Measurements from ENCODE around the gene MRPL42. TPM values are rescaled to one million over a fixed set of nuclear protein-coding genes. Genes with fewer than 3 reads are reported as not detected.
A peak's percentile ranks its signal among the peaks of the same experiment; 100 is the strongest.

The MRPL42 gene
- total RNA-seq, 3 donors from 2014 or later (not counting 1 experiment from before 2014, with no cell fraction given): 36.4 to 42.7 (median 37.1) TPM

GRCh38 chr12:93465841-93466240 is 1.5 kb upstream of the MRPL42 start:
- peaks cover 22 to 27% of the 10 kb centered on the region in 2 donors for H3K4me1 Mint-ChIP-seq
- no peaks in the 10 kb centered on the region for H3K27me3 ChIP-seq (ENCODE audit: control insufficient read depth, insufficient read depth, low read length)
- peaks cover 0 to 3% of the 10 kb centered on the region in 2 donors for H3K27me3 Mint-ChIP-seq (ENCODE audit: low read depth in 2 of 2)
- WGBS (ENCODE audit: insufficient coverage): 95% methylated on average over 5 of the region's 5 CpGs
- no peaks in the 10 kb centered on the region for H3K36me3 Mint-ChIP-seq
- intact Hi-C loops (cut with micrococcal nuclease): loop anchor here (2.0 kb wide), 1 partner anchor 211 kb away; the partner anchor contains the start of gene CRADD
- H3K36me3 ChIP-seq (ENCODE audit: control insufficient read depth, insufficient read depth, low read length): no peaks in the 10 kb centered on the region
- peak overlapping the region; percentile 38 for H3K4me3 Mint-ChIP-seq
- H3K9me3 Mint-ChIP-seq: no peaks in the 10 kb centered on the region
- H3K27ac Mint-ChIP-seq: peak overlapping the region in 1 of 2 donors; percentile 23
- no peak for TF ChIP-seq CTCF (IDR thresholded peaks at IDR 0.05)
- H3K4me3 ChIP-seq (ENCODE audit: low read length): no peak overlapping the region
- ATAC-seq: no peak
- peaks cover 8% of the 10 kb centered on the region for H3K4me1 ChIP-seq (ENCODE audit: control insufficient read depth, insufficient read depth, low read length)
- DNase-seq: no peak
- no peak overlapping the region for H3K27ac ChIP-seq (ENCODE audit: low read length)
- no peaks in the 10 kb centered on the region for H3K9me3 ChIP-seq (ENCODE audit: control insufficient read depth, insufficient read depth, low read length)

- ATAC-seq (peak in 1 of 3 donors; percentile 21), DNase-seq (no peak)
- peaks cover 0 to 3% of the 10 kb centered on the region in 2 donors for H3K27me3 Mint-ChIP-seq (ENCODE audit: low read depth in 2 of 2)
- H3K4me3 Mint-ChIP-seq: peak overlapping the region; percentile 90
- Histone ChIP-seq H3K9me3 (ENCODE audit: control insufficient read depth, insufficient read depth, low read length) (no peaks in the 10 kb centered on the region), H3K27me3 (ENCODE audit: control insufficient read depth, insufficient read depth, low read length) (no peaks in the 10 kb centered on the region), H3K27ac (ENCODE audit: low read length) (no peak overlapping the region), H3K4me1 (ENCODE audit: control insufficient read depth, insufficient read depth, low read length) (peaks cover 8% of the 10 kb centered on the region), H3K36me3 (ENCODE audit: control insufficient read depth, insufficient read depth, low read length) (peaks cover 4% of the 10 kb centered on the region), H3K4me3 (ENCODE audit: low read length) (peak overlapping the region; percentile 62)
- WGBS (ENCODE audit: insufficient coverage): 100% methylated on average over 8 of the region's 9 CpGs
- intact Hi-C loops (cut with micrococcal nuclease): loop anchor here (1.0 to 2.0 kb wide), 3 partner anchors 24 to 210 kb away; partner anchors contain the start of genes CRADD and NUDT4
- no peaks in the 10 kb centered on the region for H3K36me3 Mint-ChIP-seq
- H3K27ac Mint-ChIP-seq: peak overlapping the region; percentile 91 to 94
- H3K4me1 Mint-ChIP-seq: peaks cover 22 to 27% of the 10 kb centered on the region in 2 donors
- no peak for TF ChIP-seq CTCF (IDR thresholded peaks at IDR 0.05)
- H3K9me3 Mint-ChIP-seq: no peaks in the 10 kb centered on the region
Observed at GRCh38 chr12:93466625-93467350, 526 bp upstream of the MRPL42 start.

- peak overlapping the region; percentile 62 for H3K4me3 ChIP-seq (ENCODE audit: low read length)
- peak overlapping the region; percentile 90 for H3K4me3 Mint-ChIP-seq
- H3K4me1 Mint-ChIP-seq: peaks cover 22 to 27% of the 10 kb centered on the region in 2 donors
- no peak for DNase-seq
- H3K27ac ChIP-seq (ENCODE audit: low read length): peak overlapping the region; percentile 67
- ATAC-seq: no peak
- H3K9me3 Mint-ChIP-seq: no peaks in the 10 kb centered on the region
- WGBS (ENCODE audit: insufficient coverage): 1% methylated on average over 6 of the region's 7 CpGs
- intact Hi-C loops (cut with micrococcal nuclease): no loop called here
- no peak for TF ChIP-seq CTCF (IDR thresholded peaks at IDR 0.05)
- peaks cover 0 to 3% of the 10 kb centered on the region in 2 donors for H3K27me3 Mint-ChIP-seq (ENCODE audit: low read depth in 2 of 2)
- H3K27me3 ChIP-seq (ENCODE audit: control insufficient read depth, insufficient read depth, low read length): no peaks in the 10 kb centered on the region
- H3K27ac Mint-ChIP-seq: peak overlapping the region; percentile 91 to 94
- peaks cover 8% of the 10 kb centered on the region for H3K4me1 ChIP-seq (ENCODE audit: control insufficient read depth, insufficient read depth, low read length)
- peaks cover 11% of the 10 kb centered on the region for H3K36me3 ChIP-seq (ENCODE audit: control insufficient read depth, insufficient read depth, low read length)
- no peaks in the 10 kb centered on the region for H3K36me3 Mint-ChIP-seq
- H3K9me3 ChIP-seq (ENCODE audit: control insufficient read depth, insufficient read depth, low read length): no peaks in the 10 kb centered on the region
Observed at GRCh38 chr12:93468008-93468371, 676 bp downstream of the MRPL42 start.
